ENCODE measurements around the gene MTM1.

GRCh38 chrX:150529587-150529986 lies 38.8 kb upstream of the MTM1 start:
- TF ChIP-seq EZH2phosphoT487 (IDR thresholded peaks at IDR 0.05) (no peak), CTCF (IDR thresholded peaks at IDR 0.05) (no peak)
